ENCODE measurements around the gene FZD1.

The FZD1 gene

GRCh38 chr7:91285696-91286355, 21.6 kb downstream of the FZD1 start:
- WGBS = 96% methylated on average over 4 of the region's 7 CpGs
- no peaks in the 10 kb centered on the region for H3K36me3 ChIP-seq (ENCODE audit: control insufficient read depth in 1 of 2, insufficient read depth in 2 of 2, low read depth in 1 of 2, low read length in 2 of 2)
- H2BK5ac ChIP-seq (ENCODE audit: low read depth, low read length, poor library complexity, severe bottlenecking) = no peak overlapping the region
- H3K27me3 ChIP-seq (ENCODE audit: control insufficient read depth in 1 of 2, insufficient read depth in 1 of 2, low read length in 2 of 2) = no peaks in the 10 kb centered on the region
- H3K14ac ChIP-seq (ENCODE audit: low read length in 2 of 2) = no peak overlapping the region
- no peak overlapping the region for H3K4me2 ChIP-seq (ENCODE audit: low read length, poor library complexity, severe bottlenecking)
- H3K79me1 ChIP-seq (replicated peaks; ENCODE audit: low read length, poor library complexity, severe bottlenecking) = no peaks in the 10 kb centered on the region
- H4K91ac ChIP-seq (ENCODE audit: low read length) = no peak overlapping the region
- no peak for DNase-seq
- H2AK5ac ChIP-seq (ENCODE audit: low read length, severe bottlenecking) = no peak overlapping the region
- H3K23ac ChIP-seq (ENCODE audit: low read length in 2 of 2) = no peak overlapping the region
- H3K27ac ChIP-seq (ENCODE audit: low read length, poor library complexity, severe bottlenecking) = no peak overlapping the region
- H2BK12ac ChIP-seq (ENCODE audit: low read length in 2 of 2) = no peak overlapping the region
- peaks cover 5% of the 10 kb centered on the region for H3K4me1 ChIP-seq (ENCODE audit: control insufficient read depth, insufficient read depth, low read depth, low read length)
- no peak overlapping the region for H3K9ac ChIP-seq (ENCODE audit: low read length)
- no peak overlapping the region for H2BK15ac ChIP-seq (ENCODE audit: low read depth, poor library complexity, severe bottlenecking)
- H3K9me3 ChIP-seq (ENCODE audit: control insufficient read depth, low read length) = no peaks in the 10 kb centered on the region
- no peak overlapping the region for H4K8ac ChIP-seq (ENCODE audit: low read length)
- no peak overlapping the region for H2BK120ac ChIP-seq (ENCODE audit: low read depth, low read length)
- no peak overlapping the region for H3K4ac ChIP-seq (ENCODE audit: low read depth in 1 of 2, low read length in 2 of 2)
- H3K4me3 ChIP-seq (ENCODE audit: insufficient read depth in 1 of 2, low read depth in 1 of 2, low read length in 2 of 2) = no peak overlapping the region
- H2AFZ ChIP-seq (ENCODE audit: low read depth, low read length) = no peak overlapping the region
- H3K18ac ChIP-seq (ENCODE audit: low read depth in 1 of 2, low read length in 2 of 2) = no peak overlapping the region

GRCh38 chr7:91286432-91286831, 22.2 kb downstream of the FZD1 start:
- H3K36me3 ChIP-seq (ENCODE audit: control insufficient read depth in 1 of 2, insufficient read depth in 2 of 2, low read depth in 1 of 2, low read length in 2 of 2) = no peaks in the 10 kb centered on the region
- H3K18ac ChIP-seq (ENCODE audit: low read depth in 1 of 2, low read length in 2 of 2) = no peak overlapping the region
- no peak overlapping the region for H2AFZ ChIP-seq (ENCODE audit: low read depth, low read length)
- H2AK5ac ChIP-seq (ENCODE audit: low read length, severe bottlenecking) = no peak overlapping the region
- no peak overlapping the region for H2BK15ac ChIP-seq (ENCODE audit: low read depth, poor library complexity, severe bottlenecking)
- no peak overlapping the region for H3K27ac ChIP-seq (ENCODE audit: low read length, poor library complexity, severe bottlenecking)
- DNase-seq = no peak
- H3K4me2 ChIP-seq (ENCODE audit: low read length, poor library complexity, severe bottlenecking) = no peak overlapping the region
- no peak overlapping the region for H3K23ac ChIP-seq (ENCODE audit: low read length in 2 of 2)
- H4K91ac ChIP-seq (ENCODE audit: low read length) = no peak overlapping the region
- no peak overlapping the region for H3K4me3 ChIP-seq (ENCODE audit: insufficient read depth in 1 of 2, low read depth in 1 of 2, low read length in 2 of 2)
- no peak overlapping the region for H2BK12ac ChIP-seq (ENCODE audit: low read length in 2 of 2)
- 61% methylated on average over 6 of the region's 6 CpGs for WGBS
- H2BK120ac ChIP-seq (ENCODE audit: low read depth, low read length) = no peak overlapping the region
- H3K4me1 ChIP-seq (ENCODE audit: control insufficient read depth, insufficient read depth, low read depth, low read length) = peaks cover 5% of the 10 kb centered on the region
- H2BK5ac ChIP-seq (ENCODE audit: low read depth, low read length, poor library complexity, severe bottlenecking) = no peak overlapping the region
- H3K79me1 ChIP-seq (replicated peaks; ENCODE audit: low read length, poor library complexity, severe bottlenecking) = no peaks in the 10 kb centered on the region
- no peak overlapping the region for H4K8ac ChIP-seq (ENCODE audit: low read length)
- no peak overlapping the region for H3K9ac ChIP-seq (ENCODE audit: low read length)
- H3K14ac ChIP-seq (ENCODE audit: low read length in 2 of 2) = no peak overlapping the region
- H3K27me3 ChIP-seq (ENCODE audit: control insufficient read depth in 1 of 2, insufficient read depth in 1 of 2, low read length in 2 of 2) = no peaks in the 10 kb centered on the region
- no peaks in the 10 kb centered on the region for H3K9me3 ChIP-seq (ENCODE audit: control insufficient read depth, low read length)
- no peak overlapping the region for H3K4ac ChIP-seq (ENCODE audit: low read depth in 1 of 2, low read length in 2 of 2)

- Histone ChIP-seq H2BK12ac (ENCODE audit: low read length in 2 of 2) (no peak overlapping the region), H2BK15ac (ENCODE audit: low read depth, poor library complexity, severe bottlenecking) (no peak overlapping the region), H4K8ac (ENCODE audit: low read length) (no peak overlapping the region), H2AFZ (ENCODE audit: low read depth, low read length) (no peak overlapping the region), H3K4me3 (ENCODE audit: insufficient read depth in 1 of 2, low read depth in 1 of 2, low read length in 2 of 2) (no peak overlapping the region), H3K4me2 (ENCODE audit: low read length, poor library complexity, severe bottlenecking) (no peak overlapping the region), H3K79me1 (replicated peaks; ENCODE audit: low read length, poor library complexity, severe bottlenecking) (no peaks in the 10 kb centered on the region), H3K27ac (ENCODE audit: low read length, poor library complexity, severe bottlenecking) (no peak overlapping the region), H3K4ac (ENCODE audit: low read depth in 1 of 2, low read length in 2 of 2) (no peak overlapping the region), H2BK120ac (ENCODE audit: low read depth, low read length) (no peak overlapping the region), H2BK5ac (ENCODE audit: low read depth, low read length, poor library complexity, severe bottlenecking) (peak overlapping the region; percentile 58), H3K23ac (ENCODE audit: low read length in 2 of 2) (no peak overlapping the region), H3K27me3 (ENCODE audit: control insufficient read depth in 1 of 2, insufficient read depth in 1 of 2, low read length in 2 of 2) (no peaks in the 10 kb centered on the region), H3K14ac (ENCODE audit: low read length in 2 of 2) (no peak overlapping the region), H2AK5ac (ENCODE audit: low read length, severe bottlenecking) (peak overlapping the region; percentile 49), H3K9me3 (ENCODE audit: control insufficient read depth, low read length) (no peaks in the 10 kb centered on the region), H3K18ac (ENCODE audit: low read depth in 1 of 2, low read length in 2 of 2) (no peak overlapping the region), H4K91ac (ENCODE audit: low read length) (no peak overlapping the region), H3K4me1 (ENCODE audit: control insufficient read depth, insufficient read depth, low read depth, low read length) (peaks cover 6% of the 10 kb centered on the region), H3K36me3 (ENCODE audit: control insufficient read depth in 1 of 2, insufficient read depth in 2 of 2, low read depth in 1 of 2, low read length in 2 of 2) (no peaks in the 10 kb centered on the region), H3K9ac (ENCODE audit: low read length) (peak overlapping the region; percentile 42)
- DNase-seq = no peak
- WGBS = 53% methylated on average over 4 of the region's 4 CpGs
These were observed 23.3 kb downstream of the FZD1 start for GRCh38 chr7:91287371-91288084.

- H3K23ac ChIP-seq (ENCODE audit: low read length in 2 of 2) = no peak overlapping the region
- H3K9me3 ChIP-seq (ENCODE audit: control insufficient read depth, low read length) = no peaks in the 10 kb centered on the region
- H3K4ac ChIP-seq (ENCODE audit: low read depth in 1 of 2, low read length in 2 of 2) = no peak overlapping the region
- H2BK15ac ChIP-seq (ENCODE audit: low read depth, poor library complexity, severe bottlenecking) = no peak overlapping the region
- H3K36me3 ChIP-seq (ENCODE audit: control insufficient read depth in 1 of 2, insufficient read depth in 2 of 2, low read depth in 1 of 2, low read length in 2 of 2) = no peaks in the 10 kb centered on the region
- no peak overlapping the region for H3K14ac ChIP-seq (ENCODE audit: low read length in 2 of 2)
- 56% methylated on average over 3 of the region's 3 CpGs for WGBS
- H4K8ac ChIP-seq (ENCODE audit: low read length) = no peak overlapping the region
- H4K91ac ChIP-seq (ENCODE audit: low read length) = no peak overlapping the region
- H2BK120ac ChIP-seq (ENCODE audit: low read depth, low read length) = no peak overlapping the region
- no peaks in the 10 kb centered on the region for H3K79me1 ChIP-seq (replicated peaks; ENCODE audit: low read length, poor library complexity, severe bottlenecking)
- no peak overlapping the region for H3K27ac ChIP-seq (ENCODE audit: low read length, poor library complexity, severe bottlenecking)
- peak overlapping the region; percentile 40 for H2AK5ac ChIP-seq (ENCODE audit: low read length, severe bottlenecking)
- no peaks in the 10 kb centered on the region for H3K27me3 ChIP-seq (ENCODE audit: control insufficient read depth in 1 of 2, insufficient read depth in 1 of 2, low read length in 2 of 2)
- H3K18ac ChIP-seq (ENCODE audit: low read depth in 1 of 2, low read length in 2 of 2) = no peak overlapping the region
- no peak overlapping the region for H2BK5ac ChIP-seq (ENCODE audit: low read depth, low read length, poor library complexity, severe bottlenecking)
- DNase-seq = peak; percentile 1
- H3K4me2 ChIP-seq (ENCODE audit: low read length, poor library complexity, severe bottlenecking) = no peak overlapping the region
- H2AFZ ChIP-seq (ENCODE audit: low read depth, low read length) = no peak overlapping the region
- H3K4me1 ChIP-seq (ENCODE audit: control insufficient read depth, insufficient read depth, low read depth, low read length) = peaks cover 6% of the 10 kb centered on the region
- no peak overlapping the region for H3K9ac ChIP-seq (ENCODE audit: low read length)
- H3K4me3 ChIP-seq (ENCODE audit: insufficient read depth in 1 of 2, low read depth in 1 of 2, low read length in 2 of 2) = no peak overlapping the region
- no peak overlapping the region for H2BK12ac ChIP-seq (ENCODE audit: low read length in 2 of 2)
These were observed 24.1 kb downstream of the FZD1 start for GRCh38 chr7:91288208-91288824.

All from mesenchymal stem cell (in vitro differentiated cells and primary cell).